Uterus (tissue), 4 donors: Measurements from ENCODE around the gene KRT86. TPM values are rescaled to one million over a fixed set of nuclear protein-coding genes. Genes with fewer than 3 reads are reported as not detected.
"Not testable (repeated sequence)": the region's sequence is repeated elsewhere in the genome, so short reads cannot be mapped to it uniquely, and the experiment has no call there.

Source experiments
- DNase-seq, 2 donors: peaks; one replicate each; pipeline ENCODE4 v3.0.0-alpha.2; 2019 to 2020
- H3K27ac ChIP-seq, 2 donors: fragments of 200-600 bp; sonication (generic); 1 replicate in 1 of 2; 2 replicates in 1 of 2; pipeline ENCODE4 v1.5.1; 2016 to 2018
- H3K27me3 ChIP-seq, 2 donors: fragments of 200-600 bp; sonication (generic); one replicate each; pipeline ENCODE4 v1.5.1; 2018 to 2019; ENCODE audit warnings: control low read depth in 1 of 2
- H3K36me3 ChIP-seq, 2 donors: fragments of 200-600 bp; sonication (generic); one replicate each; pipeline ENCODE4 v1.5.1; 2019; ENCODE audit warnings: control low read depth in 1 of 2
- H3K4me1 ChIP-seq, 2 donors: fragments of 200-600 bp; sonication (generic); one replicate each; pipeline ENCODE4 v1.5.1; 2018 to 2019; ENCODE audit warnings: control low read depth in 1 of 2
- H3K4me3 ChIP-seq, 2 donors: fragments of 200-600 bp; sonication (generic); 1 replicate in 1 of 2; 2 replicates in 1 of 2; pipeline ENCODE4 v1.5.1; 2018 to 2019; ENCODE audit warnings: mild to moderate bottlenecking in 1 of 2
- H3K9me3 ChIP-seq, 2 donors: fragments of 200-600 bp; sonication (generic); one replicate each; pipeline ENCODE4 v1.5.1; 2019; ENCODE audit warnings: control low read depth in 1 of 2
- POLR2A ChIP-seq, 2 donors: fragments of 450-650 bp; IDR thresholded peaks; one replicate each; pipeline ENCODE4 v1.6.1; 2016; ENCODE audit warnings: antibody characterized with exemption in 2 of 2, mild to moderate bottlenecking in 1 of 2, moderate library complexity in 1 of 2
- intact Hi-C: fragments of 100-400 bp; cut with DNase I; formaldehyde crosslinking; loops from one replicate; pipeline ENCODE4 v1.15.1; 2023; ENCODE audit warnings: low total_unique reads
- total RNA-seq, 4 donors: library from RNA; depleted of rRNA in 3 of 4; stranded (reverse); fragments of >200 nt in 3 of 4; gene quantifications; one replicate each; pipeline versions ENCODE4 v1.1.0 to v1.2.4, GENCODE V29; 2014 to 2023
- TF ChIP-seq, protein P1 (sequence below), 4 experiments: fragments of 200-600 bp in 2 of 4; fragments of 450-650 bp in 2 of 4; sonication (generic) in 2 of 4; IDR thresholded peaks; one replicate each; pipeline ENCODE4 v1.5.1; 2016 to 2019; ENCODE audit warnings: antibody characterized with exemption in 4 of 4, mild to moderate bottlenecking in 2 of 4, moderate library complexity in 1 of 4
- donor health status: DM: yes; HTN: yes; CAD: no.

KRT86 gene
- total RNA-seq, 4 donors from 2014 or later: 0.35 TPM; not detected in 3

DNA sequence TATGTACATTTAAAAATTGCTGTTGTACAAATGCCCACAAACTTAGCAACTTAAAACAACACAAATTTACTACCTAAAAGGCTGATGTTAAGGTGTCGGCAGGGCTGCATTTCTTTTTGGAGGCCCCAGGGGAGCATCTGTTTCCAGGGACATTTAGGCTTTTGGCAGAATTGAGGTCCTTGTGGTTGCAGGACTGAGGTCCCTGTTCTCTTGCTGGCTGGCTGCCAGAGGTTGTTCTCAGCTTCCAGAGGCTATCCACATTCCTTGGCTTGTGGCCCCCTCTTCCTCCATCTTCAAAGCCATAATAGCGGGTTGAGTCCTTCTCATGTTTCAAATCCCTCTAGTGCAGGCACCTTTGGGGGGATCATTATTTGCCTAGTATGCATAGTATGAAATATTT, 69.1 kb downstream of the KRT86 start:
- H3K36me3 ChIP-seq: no peaks in the 10 kb centered on the region
- no peaks in the 10 kb centered on the region for H3K9me3 ChIP-seq
- no peaks in the 10 kb centered on the region for H3K27me3 ChIP-seq
- no peaks in the 10 kb centered on the region for H3K4me1 ChIP-seq
- no peak overlapping the region for H3K27ac ChIP-seq
- intact Hi-C loops: no loop called here
- no peak for DNase-seq
- no peak overlapping the region for H3K4me3 ChIP-seq
- no peak for TF ChIP-seq POLR2A (IDR thresholded peaks at IDR 0.05)
- TF ChIP-seq, protein P1, sequence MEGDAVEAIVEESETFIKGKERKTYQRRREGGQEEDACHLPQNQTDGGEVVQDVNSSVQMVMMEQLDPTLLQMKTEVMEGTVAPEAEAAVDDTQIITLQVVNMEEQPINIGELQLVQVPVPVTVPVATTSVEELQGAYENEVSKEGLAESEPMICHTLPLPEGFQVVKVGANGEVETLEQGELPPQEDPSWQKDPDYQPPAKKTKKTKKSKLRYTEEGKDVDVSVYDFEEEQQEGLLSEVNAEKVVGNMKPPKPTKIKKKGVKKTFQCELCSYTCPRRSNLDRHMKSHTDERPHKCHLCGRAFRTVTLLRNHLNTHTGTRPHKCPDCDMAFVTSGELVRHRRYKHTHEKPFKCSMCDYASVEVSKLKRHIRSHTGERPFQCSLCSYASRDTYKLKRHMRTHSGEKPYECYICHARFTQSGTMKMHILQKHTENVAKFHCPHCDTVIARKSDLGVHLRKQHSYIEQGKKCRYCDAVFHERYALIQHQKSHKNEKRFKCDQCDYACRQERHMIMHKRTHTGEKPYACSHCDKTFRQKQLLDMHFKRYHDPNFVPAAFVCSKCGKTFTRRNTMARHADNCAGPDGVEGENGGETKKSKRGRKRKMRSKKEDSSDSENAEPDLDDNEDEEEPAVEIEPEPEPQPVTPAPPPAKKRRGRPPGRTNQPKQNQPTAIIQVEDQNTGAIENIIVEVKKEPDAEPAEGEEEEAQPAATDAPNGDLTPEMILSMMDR (IDR thresholded peaks at IDR 0.05): no peak

DNA sequence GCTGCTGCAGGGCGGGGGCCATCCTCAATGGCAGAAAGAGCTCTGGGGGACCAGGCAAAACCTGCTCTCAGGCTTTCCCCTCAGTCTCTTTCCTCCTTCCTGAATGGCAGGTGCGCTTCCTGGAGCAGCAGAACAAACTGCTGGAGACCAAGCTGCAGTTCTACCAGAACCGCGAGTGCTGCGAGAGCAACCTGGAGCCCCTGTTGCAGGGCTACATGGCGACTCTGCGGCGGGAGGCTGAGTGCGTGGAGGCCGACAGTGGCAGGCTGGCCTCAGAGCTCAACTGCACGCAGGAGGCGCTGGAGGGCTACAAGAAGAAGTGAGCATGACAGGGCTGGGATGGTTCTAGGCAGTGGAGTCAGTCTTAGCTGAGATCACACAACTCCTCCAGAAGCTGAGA, 69.7 kb downstream of the KRT86 start:
- intact Hi-C loops: no loop called here
- Histone ChIP-seq H3K36me3 (no peaks in the 10 kb centered on the region), H3K27ac (no peak overlapping the region), H3K9me3 (no peaks in the 10 kb centered on the region), H3K4me3 (no peak overlapping the region), H3K27me3 (no peaks in the 10 kb centered on the region), H3K4me1 (no peaks in the 10 kb centered on the region)
- no peak for DNase-seq
- no peak for TF ChIP-seq POLR2A (IDR thresholded peaks at IDR 0.05)
- TF ChIP-seq, protein P1 (IDR thresholded peaks at IDR 0.05): no peak

DNA sequence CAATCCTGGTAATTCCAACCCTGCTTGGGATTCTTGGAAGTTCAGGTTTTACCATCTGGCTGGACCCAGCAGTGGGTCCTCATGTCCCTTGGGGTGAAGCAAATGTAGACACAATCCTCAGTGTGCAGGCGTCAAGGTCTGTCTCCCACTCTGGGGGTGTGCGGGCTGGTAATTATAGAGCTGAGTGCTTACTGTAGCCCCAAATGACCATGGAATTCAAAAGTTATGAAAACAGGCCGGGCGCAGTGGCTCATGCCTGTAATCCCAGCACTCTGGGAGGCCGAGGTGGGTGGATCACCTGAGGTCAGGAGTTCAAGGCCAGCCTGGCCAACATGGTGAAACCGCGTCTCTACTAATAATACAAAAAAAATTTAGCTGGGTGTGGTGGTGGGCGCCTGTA, 70.6 kb downstream of the KRT86 start:
- intact Hi-C loops, H3K36me3 ChIP-seq, H3K4me3 ChIP-seq, H3K9me3 ChIP-seq, DNase-seq, H3K27me3 ChIP-seq, H3K4me1 ChIP-seq, H3K27ac ChIP-seq: not testable (repeated sequence)

GRCh38 chr12:52346593-52346992, 72.1 kb downstream of the KRT86 start:
- intact Hi-C loops: no loop called here
- no peak overlapping the region for H3K27ac ChIP-seq
- DNase-seq: no peak
- no peaks in the 10 kb centered on the region for H3K36me3 ChIP-seq
- TF ChIP-seq, protein P1 (IDR thresholded peaks at IDR 0.05): no peak
- TF ChIP-seq POLR2A (IDR thresholded peaks at IDR 0.05): no peak
- no peaks in the 10 kb centered on the region for H3K27me3 ChIP-seq
- no peaks in the 10 kb centered on the region for H3K4me1 ChIP-seq
- no peak overlapping the region for H3K4me3 ChIP-seq
- no peaks in the 10 kb centered on the region for H3K9me3 ChIP-seq

DNA sequence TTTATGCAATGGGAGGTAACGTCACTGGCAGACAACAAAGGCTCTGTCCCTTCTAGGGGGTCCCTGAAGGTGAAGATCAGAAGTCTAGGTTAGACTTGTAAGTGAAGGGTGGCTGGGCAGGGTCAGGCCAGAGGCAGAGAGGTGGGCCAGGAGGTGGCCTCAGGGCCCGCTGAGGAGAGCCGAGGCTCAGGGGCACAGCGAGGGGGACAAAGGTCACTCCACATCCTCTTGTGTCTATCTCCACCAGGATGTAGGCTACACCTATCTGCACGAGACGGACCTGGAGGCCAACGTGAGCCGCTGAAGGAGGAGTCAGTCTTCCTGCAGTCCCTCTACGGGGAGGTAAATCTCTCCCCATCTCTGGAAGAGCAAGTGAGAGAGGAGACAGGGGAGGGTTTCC, 72.6 kb downstream of the KRT86 start:
- Histone ChIP-seq H3K4me3 (no peak overlapping the region), H3K4me1 (no peaks in the 10 kb centered on the region), H3K27me3 (no peaks in the 10 kb centered on the region), H3K27ac (no peak overlapping the region), H3K36me3 (no peaks in the 10 kb centered on the region), H3K9me3 (no peaks in the 10 kb centered on the region)
- intact Hi-C loops: no loop called here
- TF ChIP-seq, protein P1 (IDR thresholded peaks at IDR 0.05): no peak
- TF ChIP-seq POLR2A (IDR thresholded peaks at IDR 0.05): no peak
- DNase-seq: no peak
